Inferior parietal cortex (tissue), 1 donor: Measurements from ENCODE around the gene CAMTA2.
"Not testable (repeated sequence)": the region's sequence is repeated elsewhere in the genome, so short reads cannot be mapped to it uniquely, and the experiment has no call there.

ENCODE experiments used
- DNase-seq: peaks from one replicate; pipeline ENCODE4 v3.0.0-alpha.2; 2016; ENCODE audit errors: extremely low spot score

The CAMTA2 gene, protein sequence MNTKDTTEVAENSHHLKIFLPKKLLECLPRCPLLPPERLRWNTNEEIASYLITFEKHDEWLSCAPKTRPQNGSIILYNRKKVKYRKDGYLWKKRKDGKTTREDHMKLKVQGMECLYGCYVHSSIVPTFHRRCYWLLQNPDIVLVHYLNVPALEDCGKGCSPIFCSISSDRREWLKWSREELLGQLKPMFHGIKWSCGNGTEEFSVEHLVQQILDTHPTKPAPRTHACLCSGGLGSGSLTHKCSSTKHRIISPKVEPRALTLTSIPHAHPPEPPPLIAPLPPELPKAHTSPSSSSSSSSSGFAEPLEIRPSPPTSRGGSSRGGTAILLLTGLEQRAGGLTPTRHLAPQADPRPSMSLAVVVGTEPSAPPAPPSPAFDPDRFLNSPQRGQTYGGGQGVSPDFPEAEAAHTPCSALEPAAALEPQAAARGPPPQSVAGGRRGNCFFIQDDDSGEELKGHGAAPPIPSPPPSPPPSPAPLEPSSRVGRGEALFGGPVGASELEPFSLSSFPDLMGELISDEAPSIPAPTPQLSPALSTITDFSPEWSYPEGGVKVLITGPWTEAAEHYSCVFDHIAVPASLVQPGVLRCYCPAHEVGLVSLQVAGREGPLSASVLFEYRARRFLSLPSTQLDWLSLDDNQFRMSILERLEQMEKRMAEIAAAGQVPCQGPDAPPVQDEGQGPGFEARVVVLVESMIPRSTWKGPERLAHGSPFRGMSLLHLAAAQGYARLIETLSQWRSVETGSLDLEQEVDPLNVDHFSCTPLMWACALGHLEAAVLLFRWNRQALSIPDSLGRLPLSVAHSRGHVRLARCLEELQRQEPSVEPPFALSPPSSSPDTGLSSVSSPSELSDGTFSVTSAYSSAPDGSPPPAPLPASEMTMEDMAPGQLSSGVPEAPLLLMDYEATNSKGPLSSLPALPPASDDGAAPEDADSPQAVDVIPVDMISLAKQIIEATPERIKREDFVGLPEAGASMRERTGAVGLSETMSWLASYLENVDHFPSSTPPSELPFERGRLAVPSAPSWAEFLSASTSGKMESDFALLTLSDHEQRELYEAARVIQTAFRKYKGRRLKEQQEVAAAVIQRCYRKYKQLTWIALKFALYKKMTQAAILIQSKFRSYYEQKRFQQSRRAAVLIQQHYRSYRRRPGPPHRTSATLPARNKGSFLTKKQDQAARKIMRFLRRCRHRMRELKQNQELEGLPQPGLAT

DNA sequence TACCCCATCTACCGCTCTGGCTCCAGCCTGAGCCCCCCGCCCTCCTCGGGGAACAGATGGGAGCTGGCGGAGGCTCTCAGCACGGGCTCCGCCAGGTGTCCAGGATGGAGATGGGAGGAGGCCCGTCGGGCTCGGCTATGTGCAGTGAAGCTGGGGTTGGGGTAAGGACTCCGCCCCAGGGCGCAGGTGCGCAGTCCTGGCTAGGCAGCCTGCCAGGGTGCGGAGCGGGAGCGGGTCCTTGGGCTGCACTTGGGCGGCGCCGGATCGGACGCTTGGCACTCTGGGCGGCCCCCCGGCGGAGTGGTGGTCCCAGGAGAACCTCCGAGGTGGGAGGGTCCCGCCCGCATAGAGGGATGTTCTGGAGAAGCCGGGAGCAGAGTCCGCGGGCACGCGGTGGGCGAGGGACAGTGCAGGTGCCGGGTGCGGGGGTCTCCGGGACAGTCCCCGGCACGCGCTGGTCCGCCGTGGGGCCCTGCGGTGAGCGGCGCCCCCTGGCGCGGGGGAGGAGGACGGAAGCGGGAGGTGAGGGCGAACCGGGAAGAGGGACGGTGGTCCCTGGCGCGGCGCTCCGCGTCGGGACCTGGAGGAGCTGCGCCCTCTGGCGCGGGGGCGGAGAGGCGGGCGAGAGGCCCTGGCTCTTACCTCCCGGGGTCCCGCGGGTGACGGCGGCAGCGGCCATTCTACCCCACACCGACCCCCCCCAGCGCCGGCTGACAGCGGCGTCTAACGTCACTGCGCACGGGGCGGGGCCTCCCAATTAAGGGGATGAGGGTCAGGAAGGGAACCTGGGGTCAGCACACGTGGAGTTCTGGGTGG is at the start of gene CAMTA2:
TSS of gene CAMTA2 (minus strand) at position 725 of the 816 bp plus-strand sequence. CDS start 1,453 bp downstream, outside the sequence.
- peak; percentile 77 for DNase-seq

DNA sequence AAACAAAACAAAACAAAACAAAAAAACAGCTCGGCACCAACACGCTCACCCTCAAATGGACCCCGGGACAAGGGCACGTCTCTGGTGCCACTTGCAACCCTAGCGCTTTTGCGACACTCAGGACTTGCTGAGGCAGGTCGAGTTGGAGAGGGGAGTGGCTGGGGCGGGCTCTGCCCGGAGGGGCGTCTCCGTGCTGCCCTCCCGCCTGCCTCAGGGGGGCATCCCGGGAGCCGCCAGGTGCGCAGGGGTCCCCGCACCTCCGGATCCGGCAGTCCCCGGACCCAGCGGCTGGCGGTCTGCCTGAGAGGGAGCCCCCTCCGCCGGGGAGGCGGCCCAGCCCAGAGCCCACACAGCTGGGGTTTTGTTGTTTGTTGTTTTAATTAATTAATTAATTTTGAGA is 47.8 kb upstream of the CAMTA2 start, which contains the start of gene SLC52A1:
TSS of gene SLC52A1 (minus strand) at position 112 of the 400 bp plus-strand sequence. CDS start 820 bp downstream, outside the sequence.
- no peak for DNase-seq

DNA sequence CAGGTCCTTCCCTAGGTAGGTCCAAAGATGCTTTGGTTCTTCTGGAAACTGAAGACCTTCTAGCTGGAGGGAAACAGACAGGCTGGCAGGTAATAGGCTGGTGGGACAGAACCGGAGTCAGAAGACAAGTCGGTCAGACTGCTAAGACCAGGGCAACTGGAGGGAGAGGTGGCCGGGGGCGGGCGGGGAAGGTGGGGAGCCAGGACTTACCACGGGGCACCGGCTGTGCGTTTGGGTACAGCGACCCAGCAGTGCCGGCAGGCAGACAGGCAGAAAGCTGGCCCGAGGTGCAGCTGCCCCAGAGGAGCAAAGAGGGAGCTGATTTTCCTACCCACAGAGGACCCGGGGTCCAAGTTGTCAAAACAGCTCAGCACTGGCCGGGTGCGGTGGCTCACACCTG is 47.2 kb upstream of the CAMTA2 start:
- no peak for DNase-seq

DNA sequence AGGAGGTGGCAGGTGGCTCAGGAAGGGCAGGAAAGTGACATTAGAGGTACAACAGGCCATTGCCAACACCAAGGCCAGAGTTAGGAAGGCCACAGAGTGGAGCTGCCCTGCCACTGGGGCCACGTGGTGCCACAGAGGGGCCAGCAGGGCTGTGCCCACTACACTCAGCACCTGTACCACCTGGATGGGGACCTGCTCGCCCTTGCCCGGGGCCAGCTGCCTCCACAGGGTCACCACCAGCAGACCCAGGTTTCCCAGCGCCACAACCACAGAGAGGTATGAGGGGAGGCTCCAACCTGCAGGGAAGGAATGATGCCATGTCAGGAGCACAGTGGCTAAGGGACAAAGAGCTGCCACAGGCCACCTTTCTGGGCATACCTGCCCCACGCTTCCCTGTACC is 46.6 kb upstream of the CAMTA2 start:
- DNase-seq, result no peak

DNA sequence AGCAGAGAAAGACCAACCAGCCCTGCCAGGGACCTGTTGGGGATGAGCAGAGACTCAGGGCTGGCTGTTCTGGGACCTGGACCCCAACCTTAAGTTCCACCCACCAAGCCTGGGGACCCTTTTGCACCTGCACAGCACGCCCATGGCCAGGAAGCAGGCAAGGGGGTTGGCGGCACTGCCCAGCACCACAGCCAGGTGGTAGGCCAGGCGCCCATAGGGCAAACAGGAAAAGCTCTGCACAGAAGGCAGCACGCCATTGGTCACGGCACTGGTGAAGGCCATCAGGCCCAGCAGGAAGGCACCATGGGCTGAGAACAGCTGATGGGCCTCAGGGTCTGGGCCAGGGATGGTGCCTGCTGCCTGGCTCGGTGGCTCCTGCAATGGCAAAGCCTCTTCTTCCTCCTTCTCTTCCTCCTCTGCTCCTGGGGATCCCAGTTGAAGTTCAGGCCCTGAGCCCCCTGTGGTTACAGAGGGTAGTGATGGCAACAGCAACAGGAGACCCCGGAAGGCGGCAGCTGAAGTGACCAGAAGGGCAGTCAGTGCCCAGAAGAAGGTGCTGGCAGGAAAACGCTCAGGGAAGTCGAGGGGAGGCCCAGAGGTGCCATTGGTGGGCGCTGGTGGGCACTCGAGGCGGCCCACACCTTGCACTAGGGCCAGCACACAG is 46.0 kb upstream of the CAMTA2 start:
- no peak for DNase-seq

DNA sequence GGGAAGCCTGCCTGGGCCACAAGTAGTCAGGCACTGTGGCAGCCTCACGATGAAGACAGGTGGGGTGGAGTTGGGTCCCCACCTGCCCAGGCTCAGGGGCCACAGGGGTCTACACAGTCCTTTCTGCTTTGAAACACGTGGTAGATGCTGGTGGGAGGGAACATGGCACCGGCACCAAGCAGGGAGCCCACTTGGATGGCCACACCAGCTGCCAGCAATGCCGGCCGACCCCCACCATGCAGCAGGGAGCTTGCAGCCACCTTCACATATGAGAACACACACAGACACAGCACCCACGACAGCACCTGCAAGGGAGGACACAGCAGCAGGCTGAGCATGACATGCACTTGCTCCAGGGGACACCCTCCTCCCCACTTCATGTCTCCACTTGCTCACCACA is 45.4 kb upstream of the CAMTA2 start:
- no peak for DNase-seq

DNA sequence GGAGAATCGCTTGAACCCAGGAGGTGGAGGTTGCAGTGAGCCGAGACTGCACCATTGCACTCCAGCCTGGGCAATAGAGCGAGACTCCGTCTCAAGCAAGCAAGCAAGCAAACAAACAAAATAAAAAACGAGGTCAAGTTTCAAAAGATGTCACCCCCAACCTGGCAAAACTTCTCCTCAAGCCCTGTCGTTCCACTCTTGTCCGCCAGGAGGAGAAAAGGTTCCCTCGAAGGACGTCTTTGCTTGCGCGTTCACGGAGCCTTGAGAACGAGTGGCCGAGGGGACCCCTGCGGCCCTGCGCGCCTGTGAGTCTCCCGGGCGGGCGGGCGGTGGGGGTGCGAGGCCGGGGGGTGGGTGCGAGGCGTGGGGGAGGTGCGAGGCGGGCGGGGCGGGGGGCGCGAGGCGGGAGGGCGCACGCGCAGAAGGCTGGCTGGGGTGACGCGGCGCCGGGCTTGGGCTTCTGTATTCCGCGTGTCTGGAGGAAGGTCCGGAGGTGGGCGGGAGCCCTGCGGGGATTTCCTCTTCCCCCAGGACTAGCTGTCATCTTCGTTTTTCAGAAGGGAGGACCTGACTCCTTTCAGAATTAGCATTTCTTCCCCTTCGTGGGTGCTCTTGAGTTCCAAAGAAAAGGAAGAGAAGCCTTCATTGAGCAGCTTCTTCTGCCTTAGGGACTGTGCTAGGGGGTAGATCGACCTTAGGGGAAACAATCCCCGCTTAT is 44.0 kb upstream of the CAMTA2 start:
- DNase-seq, result peak; percentile 80

DNA sequence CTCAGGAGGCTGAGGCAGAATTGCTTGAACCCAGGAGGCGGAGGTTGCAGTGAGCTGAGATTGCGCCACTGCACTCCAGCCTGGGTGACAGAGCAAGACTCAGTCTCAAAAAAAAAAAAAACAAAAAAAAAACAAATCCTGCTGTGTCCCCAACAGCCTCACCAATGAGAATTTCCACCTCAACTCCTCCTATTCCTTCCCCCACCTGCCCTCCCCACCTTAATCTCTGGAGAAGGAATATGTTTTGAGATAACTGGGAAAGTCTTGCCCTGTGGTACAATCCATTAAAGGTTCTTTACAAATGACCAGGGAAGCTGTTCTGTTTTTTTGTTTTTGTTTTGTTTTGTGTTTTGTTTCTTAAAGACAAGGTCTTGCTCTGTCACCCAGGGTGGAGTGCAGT is 42.7 kb upstream of the CAMTA2 start:
- not testable (repeated sequence) for DNase-seq

DNA sequence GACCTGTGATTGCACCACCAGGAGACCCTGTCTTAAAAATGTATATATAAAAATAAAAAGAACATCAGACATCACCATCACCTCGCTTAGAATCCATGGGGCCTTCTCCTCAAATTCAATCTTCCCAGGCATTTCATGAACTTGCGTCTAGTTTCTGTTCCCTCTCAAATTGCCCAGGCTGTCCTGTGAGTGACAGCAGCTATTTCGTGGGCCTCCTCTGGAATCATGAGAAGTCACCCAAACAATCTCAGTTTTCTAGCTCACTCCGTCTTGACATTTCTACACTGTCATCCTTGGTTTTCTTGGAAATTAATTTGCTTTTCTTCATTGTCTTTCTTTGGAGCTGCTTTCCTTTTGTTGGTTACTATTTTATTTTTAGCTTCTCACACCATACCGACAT is 40.4 kb upstream of the CAMTA2 start:
- no peak for DNase-seq

DNA sequence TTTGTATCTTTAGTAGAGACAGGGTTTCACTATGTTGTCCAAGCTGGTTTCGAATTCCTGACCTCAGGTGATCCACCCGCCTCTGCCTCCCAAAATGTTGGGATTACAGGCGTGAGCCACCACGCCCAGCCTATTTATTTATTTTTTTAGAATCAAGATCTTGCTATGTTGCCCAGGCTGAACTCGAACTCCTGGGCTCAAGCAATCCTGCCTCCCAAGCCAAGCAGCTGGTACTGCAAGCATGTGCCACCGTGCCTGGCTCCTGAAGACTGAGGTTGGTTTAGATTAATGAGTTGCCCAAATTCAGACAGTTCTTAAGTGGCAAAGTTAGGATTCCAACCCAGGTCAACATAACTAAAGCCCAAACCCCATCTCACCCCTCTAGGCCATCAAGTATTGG is 39.8 kb upstream of the CAMTA2 start:
- DNase-seq, result no peak

DNA sequence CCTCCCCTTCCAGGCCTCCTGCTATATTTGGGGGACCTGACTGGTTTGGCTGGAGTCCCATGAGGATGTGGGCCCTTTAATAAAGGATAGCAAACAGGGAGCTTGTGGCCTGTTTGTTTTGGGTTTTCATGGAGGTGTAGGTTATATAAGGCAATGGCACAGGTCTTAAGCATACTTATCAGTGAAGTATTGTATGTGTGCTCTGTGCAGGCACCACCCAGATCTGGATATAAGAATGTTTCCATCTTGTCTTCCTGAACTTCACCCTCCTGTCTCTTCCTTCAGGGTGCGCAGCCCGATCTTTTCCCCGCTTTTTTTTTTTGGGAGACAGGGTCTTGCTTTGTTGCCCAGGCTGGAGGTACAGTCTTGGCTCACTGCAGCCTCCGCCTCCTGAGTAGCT is 37.1 kb upstream of the CAMTA2 start:
- DNase-seq, result no peak

DNA sequence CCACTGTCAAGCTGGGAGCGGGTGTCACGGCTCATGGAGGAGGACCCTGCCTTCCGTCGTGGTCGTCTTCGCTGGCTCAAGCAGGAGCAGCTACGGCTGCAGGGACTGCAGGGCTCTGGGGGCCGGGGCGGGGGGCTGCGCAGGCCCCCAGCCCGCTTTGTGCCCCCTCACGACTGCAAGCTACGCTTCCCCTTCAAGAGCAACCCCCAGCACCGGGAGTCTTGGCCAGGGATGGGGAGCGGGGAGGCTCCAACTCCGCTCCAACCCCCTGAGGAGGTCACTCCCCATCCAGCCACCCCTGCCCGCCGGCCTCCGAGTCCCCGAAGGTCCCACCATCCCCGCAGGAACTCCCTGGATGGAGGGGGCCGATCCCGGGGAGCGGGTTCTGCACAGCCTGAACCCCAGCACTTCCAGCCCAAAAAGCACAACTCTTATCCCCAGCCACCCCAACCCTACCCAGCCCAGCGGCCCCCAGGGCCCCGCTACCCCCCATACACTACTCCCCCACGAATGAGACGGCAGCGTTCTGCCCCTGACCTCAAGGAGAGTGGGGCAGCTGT is 36.2 kb upstream of the CAMTA2 start:
- DNase-seq, result no peak

DNA sequence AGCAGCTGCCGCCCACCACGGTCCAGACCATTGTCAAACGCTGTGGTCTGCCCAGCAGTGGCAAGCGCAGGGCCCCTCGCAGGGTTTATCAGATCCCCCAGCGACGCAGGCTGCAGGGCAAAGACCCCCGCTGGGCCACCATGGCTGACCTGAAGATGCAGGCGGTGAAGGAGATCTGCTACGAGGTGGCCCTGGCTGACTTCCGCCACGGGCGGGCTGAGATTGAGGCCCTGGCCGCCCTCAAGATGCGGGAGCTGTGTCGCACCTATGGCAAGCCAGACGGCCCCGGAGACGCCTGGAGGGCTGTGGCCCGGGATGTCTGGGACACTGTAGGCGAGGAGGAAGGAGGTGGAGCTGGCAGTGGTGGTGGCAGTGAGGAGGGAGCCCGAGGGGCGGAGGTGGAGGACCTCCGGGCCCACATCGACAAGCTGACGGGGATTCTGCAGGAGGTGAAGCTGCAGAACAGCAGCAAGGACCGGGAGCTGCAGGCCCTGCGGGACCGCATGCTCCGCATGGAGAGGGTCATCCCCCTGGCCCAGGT is 34.8 kb upstream of the CAMTA2 start:
- no peak for DNase-seq

DNA sequence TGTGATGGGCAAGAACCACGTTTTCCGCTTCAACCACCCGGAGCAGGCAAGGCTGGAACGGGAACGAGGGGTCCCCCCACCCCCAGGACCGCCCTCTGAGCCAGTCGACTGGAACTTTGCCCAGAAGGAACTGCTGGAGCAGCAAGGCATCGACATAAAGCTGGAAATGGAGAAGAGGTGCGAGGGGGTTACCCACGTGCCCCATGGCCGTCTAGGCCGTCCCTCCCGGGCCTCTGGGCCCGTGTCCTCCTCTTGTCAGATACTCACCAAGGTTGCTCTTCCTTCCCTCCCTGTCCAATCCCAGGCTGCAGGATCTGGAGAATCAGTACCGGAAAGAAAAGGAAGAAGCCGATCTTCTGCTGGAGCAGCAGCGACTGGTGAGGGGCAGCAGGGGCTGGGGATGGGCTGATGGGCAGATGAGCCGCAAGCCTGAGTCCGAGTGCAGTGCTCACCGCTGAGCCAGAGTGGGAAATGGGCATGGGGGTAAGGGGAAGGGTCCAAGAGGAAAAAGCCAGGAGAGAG is 33.1 kb upstream of the CAMTA2 start:
- no peak for DNase-seq

DNA sequence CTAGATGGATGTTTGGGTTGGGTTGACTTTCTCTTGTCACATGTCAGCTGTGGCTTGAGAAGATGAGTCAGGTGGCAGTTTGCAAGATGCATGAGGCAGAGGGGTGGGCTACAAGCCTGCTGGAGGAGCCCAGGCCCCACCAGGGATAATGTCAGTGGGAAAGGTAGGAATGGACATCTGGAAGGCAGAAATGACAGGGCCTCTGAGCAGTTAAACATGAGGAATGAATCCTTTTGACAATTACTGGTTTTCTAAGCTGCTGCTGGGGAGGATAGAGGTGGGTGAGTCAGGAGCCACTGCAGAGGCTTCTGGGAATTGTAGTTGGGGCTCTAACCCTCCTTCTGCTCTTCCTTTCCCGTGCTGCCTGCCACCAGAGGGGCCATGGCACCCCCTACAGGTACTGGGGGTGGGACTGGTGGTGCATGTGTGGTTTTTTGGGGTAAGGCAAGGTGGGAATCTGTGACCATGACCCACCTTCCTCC is 32.0 kb upstream of the CAMTA2 start:
- no peak for DNase-seq

DNA sequence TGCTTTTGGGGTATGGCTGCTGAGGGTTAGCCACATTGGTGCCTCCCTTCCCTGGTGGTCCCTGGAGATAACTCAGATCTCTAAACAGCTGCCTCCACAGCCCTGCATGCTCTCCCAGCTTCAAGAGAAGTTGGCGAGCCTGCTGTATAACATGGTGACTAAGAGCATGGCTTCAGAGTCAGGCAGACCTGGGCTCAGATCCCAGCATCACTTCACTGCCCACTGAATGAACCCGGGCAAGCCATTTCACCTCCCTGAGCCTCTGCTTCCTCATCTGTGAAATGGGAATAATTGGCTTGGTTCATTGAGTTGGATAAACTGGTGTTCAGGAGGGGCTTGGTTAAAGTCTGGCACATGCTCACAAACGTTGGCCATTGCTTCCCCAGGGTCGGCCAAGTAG is 26.9 kb upstream of the CAMTA2 start:
- DNase-seq, result no peak

DNA sequence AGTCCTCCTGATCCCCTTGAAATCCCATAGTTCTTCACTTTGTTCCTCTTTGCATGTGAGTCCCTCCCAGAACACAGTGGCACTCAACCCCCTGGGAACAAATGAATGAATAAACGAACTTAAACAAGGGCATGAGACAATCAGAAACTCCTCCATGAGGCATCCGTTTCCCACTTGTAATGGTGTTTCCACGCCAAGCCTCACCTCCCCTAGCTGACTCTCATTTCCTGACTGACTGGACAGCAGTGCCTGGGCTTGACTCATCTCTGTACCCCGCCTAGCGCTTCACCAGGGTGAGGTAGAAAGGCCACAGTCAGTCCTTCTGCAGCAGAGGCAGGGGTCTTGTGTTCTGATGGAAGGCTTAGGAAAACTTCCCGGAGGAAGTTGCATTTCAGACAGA is 24.5 kb upstream of the CAMTA2 start:
- DNase-seq, result no peak

DNA sequence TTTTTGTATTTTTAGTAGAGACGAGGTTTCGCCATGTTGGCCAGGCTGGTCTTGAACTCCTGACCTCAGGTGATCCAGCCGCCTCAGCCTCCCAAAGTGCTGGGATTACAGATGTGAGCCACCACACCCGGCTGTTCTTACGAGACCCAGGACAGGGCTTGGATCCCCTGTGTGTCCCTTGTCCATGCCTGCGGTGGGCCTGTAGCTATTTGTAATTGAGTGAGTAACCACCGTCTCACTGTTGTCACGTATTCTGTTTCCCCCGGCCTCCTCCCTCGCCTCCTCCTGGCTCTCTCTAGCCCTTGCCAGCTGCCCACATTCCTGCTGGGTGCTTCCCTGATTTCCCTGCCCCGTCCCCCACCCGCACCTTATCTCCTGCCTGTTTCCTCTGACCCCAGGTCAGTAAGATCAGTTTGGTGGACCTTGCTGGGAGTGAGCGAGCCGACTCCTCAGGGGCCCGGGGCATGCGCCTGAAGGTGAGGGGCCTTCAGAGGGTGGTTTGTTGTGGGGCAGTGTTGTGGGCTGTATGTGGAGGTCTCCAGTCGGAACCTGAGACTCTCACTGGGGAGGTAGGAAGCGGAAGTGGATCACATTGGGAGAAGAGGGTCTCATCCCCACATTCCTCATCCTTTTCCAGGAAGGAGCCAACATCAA is 15.9 kb upstream of the CAMTA2 start:
- no peak for DNase-seq
